HepG2 (cell line): ENCODE data around the gene TKFC. TPM values are rescaled to one million over a fixed set of nuclear protein-coding genes. Genes with fewer than 3 reads are reported as not detected.
A peak's percentile ranks its signal among the peaks of the same experiment; 100 is the strongest.

ENCODE experiments used
- AGO1 ChIP-seq: fragments of 200-400 bp; formaldehyde crosslinking; IDR thresholded peaks from 2 replicates; pipeline ENCODE4 v1.6.1; 2017; ENCODE audit warnings: mild to moderate bottlenecking, low read depth, low read length, moderate library complexity; ENCODE audit not compliant: poor library complexity, severe bottlenecking
- ARNTL ChIP-seq: sonication (generic); formaldehyde crosslinking; IDR thresholded peaks from 2 replicates; pipeline ENCODE4 v1.4.0; 2020; ENCODE audit warnings: mild to moderate bottlenecking, missing genetic modification reagents
- CHD4 ChIP-seq: fragments of 200-600 bp; sonication (generic); IDR thresholded peaks from 2 replicates; pipeline ENCODE4 v1.7.0; 2017; ENCODE audit warnings: mild to moderate bottlenecking, low read length, borderline replicate concordance
- CREM ChIP-seq, 2 experiments: sonication (generic) in 1 of 2; formaldehyde crosslinking in 1 of 2; IDR thresholded peaks; 2 replicates each; pipeline versions ENCODE4 v1.4.0 to v1.6.1; 2016 to 2020; ENCODE audit warnings: antibody characterized with exemption in 1 of 2, mild to moderate bottlenecking in 1 of 2, missing genetic modification reagents in 1 of 2
- MIER3 ChIP-seq: IDR thresholded peaks from 2 replicates; pipeline ENCODE4 v1.6.1; 2016; ENCODE audit warnings: missing compliant biosample characterization, borderline replicate concordance
- RBFOX2 ChIP-seq: fragments of 200-400 bp; formaldehyde crosslinking; IDR thresholded peaks from 2 replicates; pipeline ENCODE4 v1.6.1; 2017; ENCODE audit warnings: low read depth, mild to moderate bottlenecking, low read length
- REPIN1 ChIP-seq: sonication (generic); formaldehyde crosslinking; IDR thresholded peaks from 2 replicates; pipeline ENCODE4 v1.8.0; 2022; ENCODE audit warnings: missing genetic modification reagents, low read depth, mild to moderate bottlenecking, borderline replicate concordance
- SYNCRIP ChIP-seq: fragments of 200-400 bp; formaldehyde crosslinking; IDR thresholded peaks from 2 replicates; pipeline ENCODE4 v1.6.1; 2018; ENCODE audit warnings: mild to moderate bottlenecking, low read depth, low read length; ENCODE audit not compliant: insufficient read depth
- ZNF160 ChIP-seq: sonication (generic); formaldehyde crosslinking; IDR thresholded peaks from 2 replicates; pipeline ENCODE4 v1.8.0; 2022; ENCODE audit warnings: mild to moderate bottlenecking, inconsistent platforms, missing genetic modification reagents
- ZNF850 ChIP-seq: sonication (generic); formaldehyde crosslinking; conservative IDR thresholded peaks from 2 replicates; pipeline ENCODE4 v1.9.0; 2021; ENCODE audit warnings: mild to moderate bottlenecking, missing genetic modification reagents
- ZNF891 ChIP-seq: sonication (generic); formaldehyde crosslinking; IDR thresholded peaks from 2 replicates; pipeline ENCODE4 v1.5.0; 2020; ENCODE audit warnings: mild to moderate bottlenecking, missing genetic modification reagents
- polyA plus RNA-seq, 8 experiments: library from polyadenylated mRNA; depleted of rRNA in 3 of 8; stranded (reverse) in 7 of 8; unstranded in 1 of 8; fragments of >200 nt; fragmentation: Illumina TruSeq in 4 of 8; extraction: Trizol in 4 of 8; gene quantifications; 2 replicates each; pipeline versions ENCODE4 v1.2.1 to v1.2.3, GENCODE V29; 2011 to 2016; ENCODE audit warnings: low read depth in 4 of 8, missing spikeins in 1 of 8, mixed read lengths in 1 of 8; ENCODE audit not compliant: insufficient read depth in 1 of 8
- total RNA-seq, 5 experiments: library from RNA; depleted of rRNA; stranded (reverse); fragments of >200 nt; fragmentation: Illumina TruSeq; extraction: Trizol; gene quantifications; 2 replicates each; pipeline ENCODE4 v1.2.3, GENCODE V29; 2016; ENCODE audit warnings: low read depth in 1 of 5
- TF ChIP-seq, protein P1 (sequence below): fragments of 450-650 bp; IDR thresholded peaks from 2 replicates; pipeline ENCODE4 v1.6.1; 2017; ENCODE audit warnings: mild to moderate bottlenecking
- TF ChIP-seq, protein P2 (sequence below): sonication (generic); formaldehyde crosslinking; IDR thresholded peaks from 2 replicates; pipeline ENCODE4 v1.4.0; 2020; ENCODE audit warnings: mild to moderate bottlenecking, missing genetic modification reagents, borderline replicate concordance
- TF ChIP-seq, protein P3 (sequence below): sonication (generic); formaldehyde crosslinking; IDR thresholded peaks from 2 replicates; pipeline ENCODE4 v1.5.1; 2020; ENCODE audit warnings: mild to moderate bottlenecking, missing genetic modification reagents
- TF ChIP-seq, protein P4 (sequence below): sonication (generic); formaldehyde crosslinking; IDR thresholded peaks from 2 replicates; pipeline ENCODE4 v1.4.0; 2020; ENCODE audit warnings: missing genetic modification reagents
- TF ChIP-seq, protein P5 (sequence below): IDR thresholded peaks from 2 replicates; pipeline ENCODE4 v1.6.1; 2018; ENCODE audit warnings: missing genetic modification reagents, mild to moderate bottlenecking, missing compliant biosample characterization

The TKFC gene
- total and polyA plus RNA-seq, 2 of the 13 experiments (the other 11 are each of a cell fraction or from before 2014, with no cell fraction given) = 147 to 197 TPM

DNA sequence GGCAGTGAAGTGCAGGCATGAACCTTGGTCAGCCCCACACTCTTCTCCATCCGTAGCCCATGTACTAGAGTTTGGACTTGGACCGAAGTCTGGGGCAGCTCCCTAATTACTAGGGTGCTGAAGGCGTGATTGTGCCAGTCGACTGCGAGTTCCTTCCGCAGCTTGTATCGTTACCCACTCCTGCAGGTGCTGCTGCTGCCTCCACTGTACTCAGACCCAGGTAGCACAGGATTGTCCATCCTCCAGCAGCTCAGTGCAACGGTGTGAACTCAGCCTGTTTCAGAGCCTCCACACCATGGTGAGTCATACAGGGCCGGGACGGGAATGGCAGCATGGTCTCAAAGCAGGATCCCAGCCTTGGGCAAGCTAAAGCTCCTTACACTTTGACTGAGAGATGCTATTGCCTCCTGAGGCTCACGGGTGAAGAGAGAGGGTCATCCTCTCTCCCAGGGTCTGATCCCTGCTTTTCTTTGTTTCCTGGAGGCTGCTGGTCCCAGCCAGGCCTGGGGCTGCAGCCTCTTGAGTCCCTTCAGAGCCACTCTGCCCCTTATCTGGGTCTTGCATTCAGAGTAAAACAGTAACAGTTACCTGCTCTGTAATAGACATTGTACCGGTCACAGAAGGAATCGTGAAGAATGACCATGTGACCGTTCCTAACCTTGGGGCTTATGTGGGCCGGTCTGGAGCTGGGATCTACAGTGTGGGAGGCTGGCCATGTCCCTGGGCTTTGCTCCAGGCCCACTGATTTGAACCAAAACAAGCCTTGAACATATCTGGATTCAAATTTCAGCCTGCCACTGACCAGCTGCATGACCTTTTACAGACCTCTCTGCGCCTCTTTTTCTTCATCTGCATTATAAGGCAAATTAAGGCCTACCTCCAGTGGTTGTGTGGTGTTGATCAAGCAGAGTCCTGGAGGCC is 1.7 kb downstream of the TKFC start (continued):
- TF ChIP-seq, protein P1, sequence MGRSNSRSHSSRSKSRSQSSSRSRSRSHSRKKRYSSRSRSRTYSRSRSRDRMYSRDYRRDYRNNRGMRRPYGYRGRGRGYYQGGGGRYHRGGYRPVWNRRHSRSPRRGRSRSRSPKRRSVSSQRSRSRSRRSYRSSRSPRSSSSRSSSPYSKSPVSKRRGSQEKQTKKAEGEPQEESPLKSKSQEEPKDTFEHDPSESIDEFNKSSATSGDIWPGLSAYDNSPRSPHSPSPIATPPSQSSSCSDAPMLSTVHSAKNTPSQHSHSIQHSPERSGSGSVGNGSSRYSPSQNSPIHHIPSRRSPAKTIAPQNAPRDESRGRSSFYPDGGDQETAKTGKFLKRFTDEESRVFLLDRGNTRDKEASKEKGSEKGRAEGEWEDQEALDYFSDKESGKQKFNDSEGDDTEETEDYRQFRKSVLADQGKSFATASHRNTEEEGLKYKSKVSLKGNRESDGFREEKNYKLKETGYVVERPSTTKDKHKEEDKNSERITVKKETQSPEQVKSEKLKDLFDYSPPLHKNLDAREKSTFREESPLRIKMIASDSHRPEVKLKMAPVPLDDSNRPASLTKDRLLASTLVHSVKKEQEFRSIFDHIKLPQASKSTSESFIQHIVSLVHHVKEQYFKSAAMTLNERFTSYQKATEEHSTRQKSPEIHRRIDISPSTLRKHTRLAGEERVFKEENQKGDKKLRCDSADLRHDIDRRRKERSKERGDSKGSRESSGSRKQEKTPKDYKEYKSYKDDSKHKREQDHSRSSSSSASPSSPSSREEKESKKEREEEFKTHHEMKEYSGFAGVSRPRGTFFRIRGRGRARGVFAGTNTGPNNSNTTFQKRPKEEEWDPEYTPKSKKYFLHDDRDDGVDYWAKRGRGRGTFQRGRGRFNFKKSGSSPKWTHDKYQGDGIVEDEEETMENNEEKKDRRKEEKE = no peak
- TF ChIP-seq AGO1 (no peak), SYNCRIP (no peak), ARNTL (CRISPR knock-in tag) (no peak), CREM (IDR thresholded peaks at IDR 0.05) (peak; percentile 44; the same call in 1 of the 2 replicates), CREM (CRISPR knock-in tag; IDR thresholded peaks at IDR 0.05) (no peak), RBFOX2 (no peak; the same call in 1 of the 2 replicates), ZNF160 (peak; percentile 24; the same call in 1 of the 2 replicates), MIER3 (CRISPR knock-in tag) (0 out of 2 replicates have a peak, but pooled peaks have one; percentile 22), ZNF891 (peak; percentile 82), CHD4 (no peak), ZNF850 (CRISPR knock-in tag) (no peak), REPIN1 (CRISPR knock-in tag) (no peak; the same call in 1 of the 2 replicates)
- TF ChIP-seq, protein P2, sequence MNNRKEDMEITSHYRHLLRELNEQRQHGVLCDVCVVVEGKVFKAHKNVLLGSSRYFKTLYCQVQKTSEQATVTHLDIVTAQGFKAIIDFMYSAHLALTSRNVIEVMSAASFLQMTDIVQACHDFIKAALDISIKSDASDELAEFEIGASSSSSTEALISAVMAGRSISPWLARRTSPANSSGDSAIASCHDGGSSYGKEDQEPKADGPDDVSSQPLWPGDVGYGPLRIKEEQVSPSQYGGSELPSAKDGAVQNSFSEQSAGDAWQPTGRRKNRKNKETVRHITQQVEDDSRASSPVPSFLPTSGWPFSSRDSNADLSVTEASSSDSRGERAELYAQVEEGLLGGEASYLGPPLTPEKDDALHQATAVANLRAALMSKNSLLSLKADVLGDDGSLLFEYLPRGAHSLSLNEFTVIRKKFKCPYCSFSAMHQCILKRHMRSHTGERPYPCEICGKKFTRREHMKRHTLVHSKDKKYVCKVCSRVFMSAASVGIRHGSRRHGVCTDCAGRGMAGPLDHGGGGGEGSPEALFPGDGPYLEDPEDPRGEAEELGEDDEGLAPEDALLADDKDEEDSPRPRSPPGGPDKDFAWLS (CRISPR knock-in tag) = no peak
- TF ChIP-seq, protein P3, sequence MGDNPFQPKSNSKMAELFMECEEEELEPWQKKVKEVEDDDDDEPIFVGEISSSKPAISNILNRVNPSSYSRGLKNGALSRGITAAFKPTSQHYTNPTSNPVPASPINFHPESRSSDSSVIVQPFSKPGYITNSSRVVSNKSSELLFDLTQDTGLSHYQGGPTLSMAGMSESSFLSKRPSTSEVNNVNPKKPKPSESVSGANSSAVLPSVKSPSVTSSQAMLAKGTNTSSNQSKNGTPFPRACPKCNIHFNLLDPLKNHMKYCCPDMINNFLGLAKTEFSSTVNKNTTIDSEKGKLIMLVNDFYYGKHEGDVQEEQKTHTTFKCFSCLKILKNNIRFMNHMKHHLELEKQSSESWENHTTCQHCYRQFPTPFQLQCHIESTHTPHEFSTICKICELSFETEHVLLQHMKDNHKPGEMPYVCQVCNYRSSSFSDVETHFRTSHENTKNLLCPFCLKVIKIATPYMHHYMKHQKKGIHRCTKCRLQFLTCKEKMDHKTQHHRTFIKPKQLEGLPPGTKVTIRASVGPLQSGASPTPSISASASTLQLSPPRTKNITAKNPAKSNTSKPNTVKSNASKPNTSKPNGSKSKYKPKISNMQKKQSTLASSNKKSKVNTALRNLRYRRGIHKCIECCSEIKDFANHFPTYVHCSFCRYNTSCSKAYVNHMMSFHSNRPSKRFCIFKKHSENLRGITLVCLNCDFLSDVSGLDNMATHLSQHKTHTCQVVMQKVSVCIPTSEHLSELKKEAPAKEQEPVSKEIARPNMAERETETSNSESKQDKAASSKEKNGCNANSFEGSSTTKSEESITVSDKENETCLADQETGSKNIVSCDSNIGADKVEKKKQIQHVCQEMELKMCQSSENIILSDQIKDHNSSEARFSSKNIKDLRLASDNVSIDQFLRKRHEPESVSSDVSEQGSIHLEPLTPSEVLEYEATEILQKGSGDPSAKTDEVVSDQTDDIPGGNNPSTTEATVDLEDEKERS (CRISPR knock-in tag) = peak; percentile 81
- TF ChIP-seq, protein P4, sequence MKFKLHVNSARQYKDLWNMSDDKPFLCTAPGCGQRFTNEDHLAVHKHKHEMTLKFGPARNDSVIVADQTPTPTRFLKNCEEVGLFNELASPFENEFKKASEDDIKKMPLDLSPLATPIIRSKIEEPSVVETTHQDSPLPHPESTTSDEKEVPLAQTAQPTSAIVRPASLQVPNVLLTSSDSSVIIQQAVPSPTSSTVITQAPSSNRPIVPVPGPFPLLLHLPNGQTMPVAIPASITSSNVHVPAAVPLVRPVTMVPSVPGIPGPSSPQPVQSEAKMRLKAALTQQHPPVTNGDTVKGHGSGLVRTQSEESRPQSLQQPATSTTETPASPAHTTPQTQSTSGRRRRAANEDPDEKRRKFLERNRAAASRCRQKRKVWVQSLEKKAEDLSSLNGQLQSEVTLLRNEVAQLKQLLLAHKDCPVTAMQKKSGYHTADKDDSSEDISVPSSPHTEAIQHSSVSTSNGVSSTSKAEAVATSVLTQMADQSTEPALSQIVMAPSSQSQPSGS (CRISPR knock-in tag) = peak; percentile 52; the same call in 1 of the 2 replicates
- TF ChIP-seq, protein P5, sequence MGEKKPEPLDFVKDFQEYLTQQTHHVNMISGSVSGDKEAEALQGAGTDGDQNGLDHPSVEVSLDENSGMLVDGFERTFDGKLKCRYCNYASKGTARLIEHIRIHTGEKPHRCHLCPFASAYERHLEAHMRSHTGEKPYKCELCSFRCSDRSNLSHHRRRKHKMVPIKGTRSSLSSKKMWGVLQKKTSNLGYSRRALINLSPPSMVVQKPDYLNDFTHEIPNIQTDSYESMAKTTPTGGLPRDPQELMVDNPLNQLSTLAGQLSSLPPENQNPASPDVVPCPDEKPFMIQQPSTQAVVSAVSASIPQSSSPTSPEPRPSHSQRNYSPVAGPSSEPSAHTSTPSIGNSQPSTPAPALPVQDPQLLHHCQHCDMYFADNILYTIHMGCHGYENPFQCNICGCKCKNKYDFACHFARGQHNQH = peak; percentile 47; the same call in 1 of the 2 replicates
